ENCODE measurements around the gene SAMD10.

Gene SAMD10

DNA sequence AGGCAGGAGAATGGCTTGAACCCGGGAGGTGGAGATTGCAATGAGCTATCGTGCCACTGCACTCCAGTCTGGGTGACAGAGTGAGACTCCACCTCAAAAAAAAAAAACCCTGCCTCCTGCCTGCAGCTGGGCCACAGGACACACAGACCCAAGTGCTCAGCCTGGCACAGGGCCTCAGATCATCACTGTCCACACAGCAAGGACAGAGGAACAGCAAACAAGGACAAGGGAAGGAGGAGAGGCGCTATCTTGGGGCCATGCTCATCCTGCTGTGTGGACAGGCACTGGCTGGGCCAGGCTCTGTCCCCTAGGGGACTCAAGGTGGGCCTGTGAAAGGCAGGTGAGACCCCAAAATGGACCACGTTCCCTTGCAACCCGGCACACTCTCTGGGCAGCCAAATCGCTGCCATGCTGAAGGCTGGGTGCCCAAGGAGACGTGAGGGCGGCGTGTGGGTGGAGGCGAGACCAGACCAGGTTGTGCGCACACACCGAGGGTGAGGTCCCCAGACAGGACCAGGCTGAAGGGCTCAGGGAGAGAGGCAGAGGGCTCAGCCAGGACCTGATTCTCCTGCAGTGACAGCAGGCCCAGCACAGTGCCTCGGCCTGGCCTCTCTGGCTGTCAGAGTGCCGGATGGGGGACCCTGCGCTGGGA lies 32.3 kb downstream of the SAMD10 start:
- DNase-seq (ENCODE audit: low spot score) = no peak
- in situ Hi-C loops (cut with MboI; ENCODE audit: low sequenced_read_pairs, unreplicated experiment) = no loop called here

DNA sequence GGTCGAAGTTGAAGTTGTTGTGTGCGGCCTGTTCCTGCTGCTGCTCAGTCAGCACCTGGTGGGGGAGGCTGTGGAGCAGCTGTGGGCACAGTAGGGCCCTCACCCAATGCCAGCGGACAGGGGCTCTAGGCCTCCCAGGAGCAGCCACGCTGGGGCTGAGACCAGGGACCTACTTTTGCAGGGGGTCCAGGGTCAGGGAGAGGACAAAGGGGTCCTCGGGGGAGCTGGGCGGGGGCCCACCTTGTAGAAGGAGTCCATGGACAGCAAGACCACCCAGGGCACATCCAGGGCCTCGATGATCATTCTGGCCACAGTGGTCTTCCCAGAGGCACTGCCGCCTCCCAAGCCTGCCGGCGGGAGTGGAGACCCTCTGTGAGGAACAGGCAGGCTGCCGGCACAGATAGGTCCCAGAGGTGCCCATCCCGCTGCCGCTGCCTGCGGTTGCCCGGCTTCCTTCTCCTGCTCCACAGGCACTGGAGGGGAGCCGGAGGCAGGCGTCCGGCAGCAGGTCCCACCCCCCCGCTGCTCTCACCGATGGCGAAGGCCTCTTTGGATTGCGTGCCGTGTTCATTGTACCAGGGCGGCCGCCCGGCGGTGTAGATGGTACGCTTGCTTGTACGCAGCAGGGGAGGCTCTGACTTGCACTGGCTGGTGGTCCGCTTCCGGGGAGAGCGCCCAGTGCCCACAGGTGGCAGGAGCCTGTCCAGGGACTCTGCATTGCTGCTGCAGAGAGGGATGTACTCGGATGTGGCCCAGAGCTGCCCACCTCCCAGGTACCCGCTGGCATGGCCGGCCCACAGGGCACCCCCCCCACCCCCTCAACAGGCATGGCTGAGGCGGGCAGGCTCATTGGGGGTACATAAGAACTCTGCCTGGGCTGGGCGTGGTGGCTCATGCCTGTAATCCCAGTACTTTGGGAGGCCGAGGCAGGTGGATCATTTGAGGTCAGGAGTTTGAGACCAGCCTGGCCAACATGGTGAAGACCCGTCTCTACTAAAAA lies 33.2 kb downstream of the SAMD10 start:
- no peak for DNase-seq (ENCODE audit: low spot score)
- TF ChIP-seq CTCF (IDR thresholded peaks at IDR 0.05; ENCODE audit: borderline replicate concordance, control extremely low read depth, extremely low read depth, insufficient read depth, missing control alignments) = no peak
- in situ Hi-C loops (cut with MboI; ENCODE audit: low sequenced_read_pairs, unreplicated experiment) = no loop called here

More for the DNA sequence above, 32.3 kb downstream of the SAMD10 start:
- no peak for TF ChIP-seq CTCF (IDR thresholded peaks at IDR 0.05; ENCODE audit: borderline replicate concordance, control extremely low read depth, extremely low read depth, insufficient read depth, missing control alignments)

GRCh38 chr20:63945031-63945658 lies 34.3 kb downstream of the SAMD10 start:
- DNase-seq (ENCODE audit: low spot score) = no peak
- TF ChIP-seq CTCF (IDR thresholded peaks at IDR 0.05; ENCODE audit: borderline replicate concordance, control extremely low read depth, extremely low read depth, insufficient read depth, missing control alignments) = no peak
- in situ Hi-C loops (cut with MboI; ENCODE audit: low sequenced_read_pairs, unreplicated experiment) = no loop called here

DNA sequence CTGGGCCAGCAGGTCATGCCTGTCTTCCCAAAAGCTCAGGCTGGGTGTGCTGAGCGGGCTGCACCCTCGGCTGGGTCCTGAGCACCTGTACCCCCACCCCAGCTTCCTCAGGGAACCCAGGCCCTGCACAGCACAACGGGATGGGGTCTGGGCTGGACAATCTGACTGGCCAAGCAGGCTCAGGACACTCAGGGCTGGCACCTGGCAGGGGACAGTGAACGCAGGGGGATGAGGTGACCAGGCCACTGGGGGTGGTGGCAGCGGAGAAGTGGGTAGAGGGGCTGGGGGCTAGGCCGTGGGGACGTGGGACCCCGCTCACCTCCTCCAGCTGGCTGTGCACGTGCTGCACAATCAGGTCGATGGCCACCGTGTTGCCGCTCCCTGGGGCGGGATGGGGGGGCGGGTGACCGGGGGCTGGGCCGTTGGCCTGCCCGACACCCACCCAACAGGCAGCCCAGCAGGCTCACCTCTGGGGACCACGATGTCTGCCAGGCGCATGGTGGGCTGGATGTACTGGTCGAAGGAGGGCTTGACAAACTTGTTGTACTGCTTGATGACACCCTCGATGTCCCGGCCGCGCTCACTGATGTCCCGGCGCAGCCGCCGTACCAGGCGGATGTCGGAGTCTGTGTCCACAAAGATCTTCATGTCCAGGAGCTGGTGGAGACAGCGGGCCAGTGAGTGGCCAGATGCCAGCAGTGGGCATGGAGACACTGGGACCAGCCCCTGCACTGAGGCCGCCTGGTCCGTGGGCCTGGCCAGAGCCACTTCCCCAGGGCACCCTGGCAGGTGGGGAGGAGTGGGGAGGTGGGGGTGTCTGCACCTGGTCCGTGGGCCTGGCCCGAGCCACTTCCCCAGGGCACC lies 35.1 kb downstream of the SAMD10 start:
- no peak for TF ChIP-seq CTCF (IDR thresholded peaks at IDR 0.05; ENCODE audit: borderline replicate concordance, control extremely low read depth, extremely low read depth, insufficient read depth, missing control alignments)
- in situ Hi-C loops (cut with MboI; ENCODE audit: low sequenced_read_pairs, unreplicated experiment) = no loop called here
- no peak for DNase-seq (ENCODE audit: low spot score)

- TF ChIP-seq CTCF (IDR thresholded peaks at IDR 0.05; ENCODE audit: borderline replicate concordance, control extremely low read depth, extremely low read depth, insufficient read depth, missing control alignments) = no peak
- in situ Hi-C loops (cut with MboI; ENCODE audit: low sequenced_read_pairs, unreplicated experiment) = no loop called here
Measured at GRCh38 chr20:63943808-63944077, 35.7 kb downstream of the SAMD10 start.

More at GRCh38 chr20:63943808-63944077, 35.7 kb downstream of the SAMD10 start:
- no peak for DNase-seq (ENCODE audit: low spot score)
